GM18861 (cell line): Measurements from ENCODE around the gene DIS3L.
"Not testable (repeated sequence)": the region's sequence is repeated elsewhere in the genome, so short reads cannot be mapped to it uniquely, and the experiment has no call there.

Experiments used
- ATAC-seq: cut with Tn5 transposase; IDR thresholded peaks from one replicate; pipeline ENCODE4 v1.9.1; 2021; ENCODE audit not compliant: unreplicated experiment

The DIS3L gene

DNA sequence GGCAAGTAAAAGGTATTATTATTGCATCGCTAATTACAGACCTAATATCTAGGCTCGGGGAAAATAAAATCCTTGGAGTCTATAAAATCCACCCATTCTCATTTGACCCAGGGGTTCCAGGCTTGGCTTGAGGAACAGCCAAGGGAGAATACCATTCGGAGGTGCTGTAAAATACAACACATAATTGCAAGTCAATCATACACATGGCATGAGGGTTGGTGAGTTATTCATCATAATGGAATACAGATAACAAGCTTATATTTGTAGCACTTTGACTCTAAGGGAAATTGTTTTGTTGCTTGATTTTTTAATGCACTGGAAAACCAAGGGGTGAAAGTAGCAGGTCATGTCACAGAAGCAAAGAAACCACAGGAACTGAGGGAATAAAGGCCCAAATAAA is 16.8 kb upstream of the DIS3L start:
- no peak for ATAC-seq

DNA sequence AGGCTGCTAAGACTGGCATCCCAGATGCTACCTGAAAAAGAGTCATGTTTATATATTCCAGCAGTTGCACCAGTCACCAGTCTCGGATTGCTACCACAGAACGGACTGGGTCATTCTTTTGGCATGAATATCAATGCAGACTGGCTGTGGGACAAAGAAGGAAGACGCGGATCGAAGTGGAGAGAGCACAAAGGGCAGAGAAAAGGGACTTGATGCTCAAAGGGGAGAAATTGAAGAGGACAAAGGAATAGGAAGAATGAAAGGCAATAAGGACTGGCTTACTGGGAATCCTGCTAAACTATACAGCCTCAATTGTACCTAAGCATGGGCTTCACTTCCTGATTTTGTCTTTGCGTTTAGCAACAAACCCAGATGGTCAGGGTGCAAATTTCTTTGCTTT is 15.3 kb upstream of the DIS3L start:
- no peak for ATAC-seq

DNA sequence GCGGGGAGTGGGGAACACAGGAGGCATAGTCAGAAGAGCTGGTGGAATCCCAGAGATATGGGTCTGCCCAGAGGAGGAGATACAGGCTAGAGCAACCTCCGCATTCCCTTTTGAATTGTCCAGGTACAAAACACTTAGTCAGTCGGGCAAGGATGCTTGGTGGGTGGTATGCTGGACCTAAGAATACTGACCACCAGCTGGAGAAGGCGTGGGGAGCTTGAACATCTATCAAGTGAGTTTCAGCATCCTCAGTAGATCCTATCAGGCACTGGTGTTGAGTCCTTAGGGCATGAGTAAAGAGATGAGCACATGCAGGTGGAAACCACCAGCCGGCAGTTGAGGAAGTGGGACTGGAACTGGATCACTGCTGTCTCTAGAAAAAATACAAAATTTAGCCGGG is 14.7 kb upstream of the DIS3L start:
- no peak for ATAC-seq

DNA sequence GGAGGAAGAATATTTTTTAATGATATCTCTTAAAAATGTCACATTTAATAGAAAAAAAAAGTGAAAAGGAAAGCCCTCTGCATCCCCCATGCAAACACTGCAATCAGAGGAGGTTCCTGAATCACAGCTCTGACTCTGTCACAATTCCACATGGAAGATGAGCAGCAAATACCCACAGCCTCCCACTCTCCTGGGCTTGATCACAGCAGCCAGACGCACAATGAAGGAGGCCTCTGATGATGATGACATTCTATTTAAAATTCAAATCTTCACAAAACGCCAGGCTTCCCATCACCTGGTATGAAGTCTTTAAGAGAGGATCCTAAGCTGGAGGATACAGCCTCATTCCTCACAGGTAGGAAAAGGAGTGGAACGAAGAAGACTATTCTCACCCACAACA is 9.1 kb upstream of the DIS3L start:
- no peak for ATAC-seq

DNA sequence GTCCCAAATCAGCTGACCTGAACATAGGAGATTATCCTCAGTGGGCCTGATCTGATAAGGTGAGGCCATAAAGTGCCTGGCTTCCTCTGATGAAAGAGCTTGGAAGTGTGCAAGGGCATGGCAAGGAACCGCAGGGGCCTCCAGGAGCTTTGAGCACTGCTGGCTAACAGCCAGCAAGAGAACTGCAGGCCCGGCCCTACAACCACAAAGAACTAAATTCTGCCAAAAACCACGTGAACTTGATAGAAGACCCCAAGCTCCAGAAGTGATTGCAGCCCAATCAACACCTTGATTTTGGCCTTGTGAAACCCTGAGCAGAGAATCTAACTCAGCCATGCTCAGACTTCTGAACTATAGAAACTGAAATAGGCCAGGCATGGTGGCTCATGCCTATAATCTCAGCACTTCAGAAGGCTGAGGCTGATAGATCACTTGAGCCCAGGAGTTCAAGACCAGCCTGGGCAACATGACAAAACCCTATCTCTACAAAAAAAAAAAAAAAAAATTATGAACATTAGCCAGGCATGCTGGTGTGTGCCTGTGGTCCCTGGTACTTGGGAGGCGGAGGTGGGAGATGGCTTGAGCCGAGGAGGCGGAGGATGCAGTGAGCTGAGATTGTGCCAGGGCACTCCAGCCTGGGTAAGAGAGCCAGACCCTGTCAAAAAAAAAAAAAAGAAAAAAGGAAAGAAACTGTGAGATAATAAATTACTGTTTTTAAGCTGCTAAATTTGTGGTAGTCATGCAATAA is 7.7 kb upstream of the DIS3L start:
- ATAC-seq: no peak

DNA sequence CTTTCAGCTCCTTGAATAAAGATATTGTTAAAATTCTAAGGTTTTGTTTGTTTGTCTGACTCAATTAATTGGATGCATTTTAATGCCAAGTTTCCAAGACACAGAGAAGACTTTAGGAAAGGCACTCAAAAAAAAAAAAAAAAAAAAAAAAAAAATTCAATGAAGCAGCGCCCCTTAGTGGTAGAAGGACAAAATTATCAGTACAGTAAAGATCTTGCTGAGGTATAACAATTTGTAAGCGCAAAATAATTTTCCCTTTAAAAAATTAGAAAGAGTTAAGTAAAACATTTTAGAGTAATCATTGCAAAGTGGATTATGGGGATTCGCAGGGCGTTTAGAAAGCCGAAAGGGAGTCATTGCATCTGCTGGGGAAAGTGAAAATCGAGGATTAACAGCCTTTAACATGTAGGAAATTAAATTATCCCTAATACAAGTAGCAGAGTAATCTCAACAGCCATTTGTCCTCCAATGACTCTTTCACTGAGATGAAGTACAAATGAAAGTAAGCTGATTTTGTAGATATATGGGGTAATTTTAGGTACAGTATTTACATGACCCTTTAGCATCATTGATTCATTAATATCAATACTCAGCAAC is 5.8 kb upstream of the DIS3L start:
- ATAC-seq: no peak

DNA sequence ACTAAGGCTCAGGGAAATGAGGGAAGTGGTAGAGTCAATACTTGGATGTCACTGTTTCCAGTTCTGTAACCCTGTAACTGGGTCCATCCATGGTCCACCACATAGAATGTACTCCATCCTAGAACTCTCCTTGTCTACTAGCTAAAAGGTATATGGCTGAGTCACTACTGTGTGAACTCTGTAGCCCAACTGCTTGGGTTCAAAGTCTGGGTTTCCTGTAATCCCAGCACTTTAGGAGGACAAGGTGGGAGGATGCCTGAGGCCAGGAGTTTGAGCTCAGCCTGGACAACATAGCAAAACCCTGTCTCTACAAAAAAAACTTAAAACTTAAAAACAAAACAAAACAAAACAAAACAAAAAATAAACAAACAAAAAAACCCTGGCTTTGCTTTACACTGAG is 5.3 kb upstream of the DIS3L start:
- ATAC-seq: no peak

DNA sequence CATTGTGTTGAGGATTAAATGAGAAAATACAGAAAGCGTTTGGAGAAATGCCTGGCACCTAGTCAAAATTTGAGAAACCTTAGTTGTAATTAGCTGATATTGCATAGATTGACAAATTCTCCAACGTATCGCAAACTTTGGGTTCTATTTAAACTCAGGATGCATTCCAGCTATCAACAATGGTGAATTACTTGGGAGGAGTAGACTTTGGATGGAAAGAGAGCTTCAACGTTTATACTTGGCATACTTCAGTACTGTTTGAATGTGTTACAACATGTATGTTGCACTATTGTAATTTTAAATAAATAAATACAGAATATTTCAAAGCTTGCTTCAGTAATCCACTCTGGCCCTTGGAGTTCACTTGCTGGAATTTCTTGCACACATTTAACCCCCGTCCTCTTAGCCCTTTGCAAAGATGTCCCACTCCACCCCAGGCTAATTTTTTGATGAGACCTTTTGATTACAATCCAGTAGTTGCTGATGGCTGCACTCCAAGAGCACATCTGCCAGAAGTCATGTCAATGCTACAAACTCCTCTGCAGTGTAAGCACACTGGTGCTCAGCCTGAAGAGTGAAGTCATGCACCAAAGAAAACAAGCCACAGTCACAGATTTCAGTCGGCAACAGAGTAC is 4.7 kb upstream of the DIS3L start:
- ATAC-seq: no peak

DNA sequence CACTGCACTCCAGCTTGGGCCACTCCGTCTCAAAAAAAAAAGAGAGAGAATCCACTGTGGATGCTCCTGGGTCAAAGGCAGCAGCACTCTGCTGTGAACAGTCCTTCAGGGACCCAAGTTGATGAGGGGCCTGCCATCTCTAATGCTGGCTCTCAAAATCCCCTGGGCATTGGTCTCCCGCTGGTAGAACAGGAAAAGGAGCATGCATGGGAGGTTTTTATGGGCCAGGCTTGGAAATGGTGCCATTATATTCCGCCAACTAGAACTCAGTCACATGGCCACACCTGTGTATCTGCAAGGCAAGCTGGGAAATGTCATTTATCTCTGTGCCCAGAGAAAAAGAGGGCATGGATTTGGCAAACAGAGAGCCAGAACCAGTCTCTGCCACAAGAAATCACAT is 3.4 kb upstream of the DIS3L start:
- ATAC-seq: no peak

DNA sequence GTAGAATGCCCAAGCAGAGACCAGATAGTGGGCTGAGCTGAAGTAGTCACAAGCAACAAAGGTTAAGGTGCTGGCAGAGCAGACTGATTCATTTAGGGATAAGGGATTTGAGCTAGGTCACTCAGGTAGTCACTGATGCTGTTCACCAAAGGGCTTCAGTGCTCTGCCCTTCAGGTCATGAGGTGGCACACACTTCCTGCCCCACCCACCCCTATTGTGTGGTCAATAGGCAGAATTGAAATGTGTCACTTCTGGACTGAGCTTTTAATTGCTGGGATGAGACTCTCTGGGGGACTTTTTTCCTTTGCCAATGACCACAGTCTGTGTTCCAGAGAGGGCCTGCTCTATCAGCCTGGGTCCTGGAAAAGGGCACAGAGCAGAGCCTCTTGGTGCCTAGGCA is 2.9 kb upstream of the DIS3L start:
- ATAC-seq: no peak

DNA sequence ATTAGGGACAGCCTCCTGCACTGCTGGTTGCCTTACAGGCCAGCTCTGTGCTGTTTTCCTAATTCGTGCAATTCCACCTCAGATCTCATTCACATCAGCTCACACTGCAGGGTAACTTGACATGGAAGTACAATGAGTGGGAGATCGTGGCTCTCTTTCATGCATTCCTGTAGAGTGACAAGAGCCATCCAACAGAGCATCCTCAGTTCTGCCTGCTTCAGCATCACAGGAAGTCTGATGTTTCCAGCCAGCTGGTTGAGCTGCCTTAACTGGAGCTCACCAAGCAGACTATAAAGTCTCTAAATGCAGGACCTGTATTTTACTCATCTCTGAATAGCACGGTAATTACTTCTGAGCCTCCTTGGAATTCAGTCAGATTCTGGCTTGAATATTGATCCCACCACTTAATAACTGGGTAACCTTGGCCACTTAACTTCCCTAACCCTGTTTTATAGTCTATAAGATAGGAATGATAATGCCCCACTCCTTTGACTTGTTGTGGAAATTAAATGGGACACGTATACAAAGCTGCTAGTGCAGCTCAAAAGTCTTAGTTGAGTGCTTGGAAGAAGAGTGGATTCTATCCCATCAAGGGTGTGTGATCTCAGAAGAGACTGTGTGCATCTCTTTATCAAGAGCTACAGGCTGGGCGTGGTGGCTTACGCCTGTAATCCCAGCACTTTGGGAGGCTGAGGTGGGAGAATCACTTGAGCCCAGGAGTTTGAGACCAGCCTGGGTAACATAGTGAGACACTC is 1.4 kb upstream of the DIS3L start:
- ATAC-seq: no peak

DNA sequence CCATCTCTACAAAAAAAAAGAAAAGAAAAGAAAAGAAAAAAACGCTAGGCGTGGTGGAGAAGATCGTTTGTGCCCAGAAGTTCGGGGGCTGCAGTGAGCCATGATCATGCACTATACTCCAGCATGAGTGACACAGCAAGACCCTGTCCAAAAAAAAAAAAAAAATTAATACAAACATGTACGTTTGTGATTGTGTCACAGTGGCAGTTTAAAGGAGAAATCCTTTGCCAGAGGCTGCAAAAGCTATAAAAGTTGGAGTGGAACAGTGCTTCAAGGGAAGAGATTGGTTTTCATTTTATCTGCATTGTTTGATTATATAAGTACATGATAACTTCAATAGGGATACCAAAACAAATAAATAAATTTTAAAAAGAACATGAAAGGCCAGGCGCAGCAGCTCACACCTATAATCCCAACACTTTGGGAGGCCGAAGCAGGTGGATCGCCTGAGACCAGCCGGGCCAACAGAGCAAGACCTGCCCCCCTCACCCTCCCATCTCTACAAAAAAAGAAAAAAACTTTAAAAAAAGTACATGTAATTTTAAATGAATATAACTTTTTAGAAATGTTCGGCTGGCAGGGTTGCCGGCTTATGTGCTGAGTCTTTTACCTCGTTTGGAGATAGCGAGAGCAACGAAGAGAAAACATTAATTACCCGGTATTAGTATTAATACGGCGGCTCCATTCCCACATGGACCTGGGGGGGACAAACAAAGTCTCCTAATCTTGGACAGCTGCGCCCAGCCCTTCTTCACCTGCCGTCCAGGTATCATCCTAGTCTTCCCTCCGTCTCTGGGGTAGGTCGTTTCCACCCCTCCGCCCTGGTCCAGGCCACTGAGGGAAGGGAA is 573 bp upstream of the DIS3L start:
- no peak for ATAC-seq

DNA sequence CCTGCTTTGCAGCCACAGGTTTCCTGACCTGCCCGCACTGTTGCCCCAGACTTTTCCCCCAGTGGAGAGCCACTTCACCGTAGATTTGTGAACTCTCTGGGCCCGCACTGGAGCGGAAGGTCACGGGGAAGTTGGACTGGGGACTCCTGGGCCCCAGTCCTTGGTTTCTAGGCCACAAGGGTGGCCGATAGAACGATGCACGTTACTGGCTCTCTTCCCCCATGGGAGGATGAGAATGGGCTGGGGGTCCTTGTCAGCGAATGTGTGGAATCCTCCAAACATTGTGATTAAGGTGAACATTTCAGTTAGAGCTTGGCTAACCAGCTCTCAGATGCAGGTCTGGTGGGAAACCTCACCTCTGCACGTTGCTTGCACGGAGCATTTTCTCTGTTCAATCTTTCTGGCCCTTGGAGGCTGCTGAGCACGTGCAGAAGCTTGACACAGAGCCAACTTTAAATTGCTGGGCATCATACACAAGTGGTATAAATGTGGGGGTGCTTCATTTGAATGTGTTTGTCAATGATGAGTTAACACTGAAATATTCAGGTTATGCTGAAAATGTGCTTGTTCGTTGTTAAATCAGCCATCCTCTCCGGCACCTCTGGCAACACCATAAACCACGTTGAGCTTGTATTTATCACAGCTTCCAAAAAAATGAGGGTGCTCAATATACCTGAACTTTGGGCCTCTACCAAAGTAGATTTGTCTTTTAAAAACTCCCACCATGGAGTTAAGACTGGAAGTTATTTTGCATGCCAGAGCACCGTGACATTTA is 976 bp downstream of the DIS3L start:
- peak; percentile 25 for ATAC-seq

DNA sequence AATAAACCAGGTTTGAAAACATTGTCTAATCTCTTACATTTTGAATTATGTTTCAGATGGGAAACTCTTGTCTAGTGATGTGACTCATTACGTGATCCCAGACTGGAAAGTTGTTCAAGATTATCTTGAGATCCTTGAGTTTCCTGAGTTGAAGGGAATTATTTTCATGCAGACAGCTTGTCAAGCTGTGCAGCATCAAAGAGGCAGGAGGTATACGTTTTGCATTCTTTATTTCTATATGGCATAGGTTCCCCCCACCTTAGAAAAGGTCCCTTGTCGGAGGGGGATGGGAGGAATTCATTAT is 1.5 kb downstream of the DIS3L start:
- ATAC-seq: no peak

DNA sequence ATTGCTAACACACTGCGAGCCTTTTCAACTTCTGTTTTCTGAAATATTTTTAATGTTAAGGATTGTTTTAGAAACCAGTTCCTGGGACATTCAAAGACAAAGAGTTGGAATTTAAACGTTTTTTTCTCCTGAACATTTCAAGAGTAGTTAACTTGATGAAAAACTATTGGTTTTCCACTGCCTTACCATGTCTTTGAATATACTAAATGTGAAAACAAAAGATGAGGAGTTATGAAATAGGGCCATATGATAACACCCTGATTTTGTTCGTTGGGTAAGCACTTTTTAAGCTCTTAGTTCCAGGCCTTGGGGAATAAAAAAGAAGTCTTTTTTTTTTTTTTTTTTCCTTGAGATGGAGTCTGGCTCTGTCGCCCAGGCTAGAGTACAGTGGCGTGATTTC is 2.8 kb downstream of the DIS3L start:
- no peak for ATAC-seq

DNA sequence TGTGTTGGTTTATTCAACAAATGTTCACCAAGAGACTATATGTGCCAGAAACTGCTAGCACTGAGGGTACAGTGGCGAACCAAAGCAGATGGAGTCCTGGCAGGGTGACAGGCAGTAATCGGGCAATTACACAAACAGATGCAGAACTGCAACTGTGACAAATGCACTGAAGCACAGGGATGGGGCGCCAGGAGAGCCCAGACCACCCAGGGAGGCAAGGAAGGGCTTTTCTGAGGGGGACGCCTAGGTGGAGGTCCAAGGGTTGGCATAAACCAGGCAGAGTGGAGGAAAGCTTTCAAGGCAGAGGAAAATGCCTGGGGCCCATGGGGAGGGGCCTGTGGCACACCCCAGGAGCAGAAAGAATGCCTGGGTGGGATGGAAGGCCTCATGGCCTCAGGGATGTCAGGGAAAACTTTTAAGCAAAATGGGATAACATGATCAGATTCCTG is 5.5 kb downstream of the DIS3L start:
- no peak for ATAC-seq

DNA sequence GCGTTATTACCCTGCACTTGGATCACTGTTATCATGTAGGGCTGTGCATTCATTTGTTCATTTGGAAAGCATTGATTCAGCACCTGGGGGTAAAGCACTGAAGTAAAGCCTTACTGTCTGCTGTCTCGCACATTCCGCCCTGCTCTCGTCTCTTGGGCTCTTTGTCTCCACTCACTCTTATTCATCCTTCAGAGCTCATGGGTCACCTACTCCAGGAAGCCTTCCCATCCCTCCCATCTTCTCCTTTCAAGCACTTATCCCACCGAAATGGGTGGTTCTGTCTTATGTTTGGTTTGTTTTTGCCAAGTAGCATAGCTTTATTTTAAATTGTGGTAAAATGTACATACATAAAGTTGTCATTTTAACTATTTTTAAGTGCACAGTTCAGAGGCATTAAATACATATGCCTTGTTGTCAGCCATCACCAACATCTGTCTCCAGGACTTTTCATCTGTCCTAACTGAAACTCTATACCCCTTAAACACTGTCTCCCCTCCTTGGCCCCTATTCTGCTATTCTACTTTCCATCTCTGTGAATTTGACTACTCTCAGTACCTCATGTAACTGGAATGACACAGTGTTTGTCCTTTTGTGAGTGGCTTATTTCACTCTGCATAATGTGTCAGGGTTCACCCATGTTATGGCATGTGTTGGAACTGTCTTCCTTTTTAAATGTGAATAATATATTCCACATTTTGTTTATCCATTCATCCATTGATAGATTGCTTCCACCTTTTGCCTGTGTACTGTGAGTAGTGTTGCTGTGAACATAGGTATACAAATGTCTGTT is 9.3 kb downstream of the DIS3L start:
- no peak for ATAC-seq

DNA sequence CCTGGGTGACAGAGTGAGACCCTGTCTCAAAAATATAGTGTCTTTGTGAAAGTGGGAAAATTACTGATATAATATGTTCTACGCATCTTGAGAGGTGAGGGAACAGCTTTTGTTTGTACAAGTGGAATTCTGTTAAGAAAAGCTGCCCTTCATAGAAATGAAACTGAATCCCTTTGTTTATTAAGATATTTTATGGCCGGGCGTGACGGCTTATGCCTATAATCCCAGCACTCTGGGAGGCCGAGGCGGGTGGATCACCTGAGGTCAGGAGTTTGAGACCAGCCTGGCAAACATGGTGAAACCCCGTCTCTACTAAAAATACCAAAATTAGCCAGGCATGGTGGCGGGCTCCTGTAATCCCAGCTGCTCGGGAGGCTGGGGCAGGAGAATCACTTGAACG is 11.1 kb downstream of the DIS3L start:
- not testable (repeated sequence) for ATAC-seq

DNA sequence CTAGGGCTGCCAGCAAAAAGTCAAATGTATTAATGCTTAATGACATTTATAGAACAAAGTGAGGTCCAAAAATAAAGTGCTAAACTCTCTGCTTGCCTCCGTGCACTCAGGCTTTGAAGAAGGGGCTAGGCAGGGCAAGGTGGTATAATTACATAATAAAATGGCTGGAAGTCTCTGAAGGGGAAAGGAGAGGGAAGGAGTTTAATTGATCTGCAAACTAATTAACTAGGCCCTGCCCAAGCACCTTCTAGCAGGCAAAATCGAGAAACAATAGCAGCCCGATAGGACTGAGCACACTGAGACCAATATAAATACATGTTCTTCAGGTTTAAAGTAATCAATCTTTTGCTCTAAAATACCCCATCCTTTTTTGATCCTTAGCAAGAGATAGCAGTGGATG is 13.0 kb downstream of the DIS3L start:
- ATAC-seq: no peak

DNA sequence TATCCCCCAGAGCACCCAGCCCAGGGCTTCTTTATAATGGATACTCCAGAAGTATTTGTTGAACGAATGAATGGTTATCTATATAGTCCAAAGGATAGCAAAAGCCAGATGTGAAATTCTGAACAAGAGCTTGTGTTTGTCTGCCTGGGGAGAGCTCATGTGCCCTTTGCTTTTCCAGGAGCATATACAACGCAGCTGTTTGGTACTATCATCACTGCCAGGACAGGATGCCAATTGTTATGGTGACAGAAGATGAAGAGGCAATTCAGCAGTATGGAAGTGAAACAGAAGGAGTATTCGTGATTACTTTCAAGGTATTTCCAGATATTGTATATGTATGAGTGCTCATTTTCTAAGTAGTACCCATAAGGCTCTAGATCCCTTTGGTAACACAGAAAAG is 15.2 kb downstream of the DIS3L start:
- ATAC-seq: no peak
